Measurements from ENCODE around the gene RILPL1. TPM values are rescaled to one million over a fixed set of nuclear protein-coding genes. Genes with fewer than 3 reads are reported as not detected.

RILPL1 gene
- total and polyA plus RNA-seq, 9 of the 15 experiments (the other 6 are each of a cell fraction or from before 2014, with no cell fraction given): 0.25 to 10.6 (median 8.6) TPM

- TF ChIP-seq MCM5 (IDR thresholded peaks at IDR 0.05; ENCODE audit: low read depth) (no peak), RNF219 (CRISPR knock-in tag; IDR thresholded peaks at IDR 0.05) (no peak), FOSL1 (tag; conservative IDR thresholded peaks at IDR 0.05) (no peak), SUPT5H (IDR thresholded peaks at IDR 0.05) (no peak), SIN3A (IDR thresholded peaks at IDR 0.05; ENCODE audit: borderline replicate concordance in 2 of 2, control insufficient read depth in 1 of 2, low read depth in 2 of 2, low read length in 2 of 2) (no peak), WHSC1 (IDR thresholded peaks at IDR 0.05; ENCODE audit: low read length) (no peak), ZBTB7A (IDR thresholded peaks at IDR 0.05; ENCODE audit: borderline replicate concordance, control insufficient read depth, low read depth, low read length) (no peak), ETV6 (IDR thresholded peaks at IDR 0.05; ENCODE audit: borderline replicate concordance in 1 of 2, low read depth in 2 of 2, low read length in 1 of 2) (no peak), ETV6 (CRISPR knock-in tag; IDR thresholded peaks at IDR 0.05; ENCODE audit: borderline replicate concordance) (no peak), NRF1 (conservative IDR thresholded peaks at IDR 0.05 in 1 of 2, IDR thresholded peaks at IDR 0.05 in 1 of 2) (no peak), FIP1L1 (IDR thresholded peaks at IDR 0.05; ENCODE audit: low read depth, low read length, poor library complexity, severe bottlenecking) (no peak), ZNF76 (CRISPR knock-in tag; IDR thresholded peaks at IDR 0.05; ENCODE audit: borderline replicate concordance) (no peak)
- FAIRE-seq: no peak
- Histone ChIP-seq H3K27me3 (ENCODE audit: control insufficient read depth in 2 of 2, insufficient read depth in 2 of 2, low read length in 2 of 2) (no peaks in the 10 kb centered on the region), H3K9ac (ENCODE audit: insufficient read depth in 1 of 2, low read depth in 2 of 2, low read length in 2 of 2) (no peak overlapping the region), H3K9me3 (replicated peaks; ENCODE audit: control insufficient read depth, insufficient read depth, low read depth, low read length) (no peaks in the 10 kb centered on the region), H3K79me2 (ENCODE audit: control insufficient read depth, insufficient read depth, low read length) (no peaks in the 10 kb centered on the region), H3K36me3 (ENCODE audit: control insufficient read depth, insufficient read depth, low read length) (no peaks in the 10 kb centered on the region), H3K4me3 (no peak overlapping the region), H2AFZ (ENCODE audit: low read depth, low read length) (peak overlapping the region; percentile 46; the same call in 1 of the 2 replicates), H3K27ac (ENCODE audit: extremely low read depth, low read depth, low read length) (no peak overlapping the region), H3K4me1 (replicated peaks in 1 of 2; ENCODE audit: control insufficient read depth in 2 of 2, insufficient read depth in 2 of 2, low read length in 2 of 2) (peaks cover 3 to 9% of the 10 kb centered on the region in 2 experiments; a peak in 2 of 5 replicates), H4K20me1 (replicated peaks; ENCODE audit: control insufficient read depth, insufficient read depth, low read length) (no peaks in the 10 kb centered on the region), H3K4me2 (ENCODE audit: insufficient read depth, low read length) (no peak overlapping the region), H3K9me1 (ENCODE audit: control insufficient read depth, insufficient read depth, low read length) (no peaks in the 10 kb centered on the region)
- DNase-seq (ENCODE audit: extremely low read depth in 1 of 4, low spot score in 3 of 4): no peak
- in situ Hi-C loops (cut with MboI) (no loop called here), intact Hi-C loops (cut with micrococcal nuclease) (no loop called here)
- POLR2A ChIA-PET: no interaction called here
- 50% methylated on average over 3 of the region's 3 CpGs for WGBS (ENCODE audit: insufficient coverage, low coverage, missing lambda C conversion rate)
- CTCF ChIA-PET (ENCODE audit: low intra/inter-chr PET ratio): no interaction called here
- no peak for ATAC-seq
- no TSS peak for BruUV-seq (replicated peaks)
Measured at GRCh38 chr12:123453165-123453564, 80.4 kb downstream of the RILPL1 start.

Data from K562 (cell line).